NCI-H1092 treated with DMSO at 0.1 percent for 48 hours (cell line): ENCODE results near the gene HOXA11.

Experiments
- DNase-seq: peaks from one replicate; lab custom pipeline; 2025; lab: John Stamatoyannopoulos, UW

HOXA11 gene

DNA sequence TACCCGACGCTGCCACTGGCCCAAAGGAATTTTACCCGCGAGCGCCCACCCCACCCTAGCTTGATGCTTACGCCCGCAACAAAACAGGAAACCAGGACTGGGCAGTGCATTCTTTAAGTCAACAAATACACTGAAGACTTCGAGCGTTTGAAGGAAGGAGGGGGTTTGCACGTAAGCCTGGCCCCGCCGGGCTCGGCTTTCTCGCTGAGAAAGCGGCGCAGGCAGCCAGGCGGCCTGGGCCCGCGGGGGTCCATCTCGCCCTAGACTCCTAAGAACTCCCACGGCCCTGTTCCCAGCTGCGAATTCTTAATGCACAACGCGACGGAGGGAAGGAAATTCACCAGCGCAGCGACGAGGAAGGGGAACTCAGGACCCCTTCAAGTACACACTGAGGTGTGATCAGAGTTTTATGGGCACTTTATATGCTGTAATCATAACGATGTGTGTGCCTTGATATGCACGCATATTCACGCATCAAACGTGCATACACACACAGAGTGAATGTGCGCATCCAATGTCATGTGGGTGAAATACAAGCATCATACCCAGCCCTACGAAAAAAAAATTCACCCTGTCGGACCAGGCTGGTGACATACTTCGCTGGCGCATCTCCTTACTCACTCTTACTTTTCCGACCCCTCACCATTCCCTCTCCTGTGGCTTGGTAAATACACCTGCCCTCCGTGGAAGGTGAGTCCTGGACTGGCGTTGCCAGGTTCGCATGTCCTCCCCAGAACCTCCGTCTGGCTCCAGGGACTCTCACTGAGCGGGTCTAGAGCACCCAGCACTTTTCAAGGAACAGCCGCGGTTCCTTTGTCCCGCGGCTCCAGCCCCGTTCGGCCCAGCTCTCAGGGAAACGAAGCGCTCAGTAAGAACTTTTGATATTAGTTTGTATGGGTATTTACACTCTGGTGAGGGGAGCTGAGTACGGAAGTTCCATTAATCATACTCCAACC, 20.6 kb upstream of the HOXA11 start:
- DNase-seq: no peak

DNA sequence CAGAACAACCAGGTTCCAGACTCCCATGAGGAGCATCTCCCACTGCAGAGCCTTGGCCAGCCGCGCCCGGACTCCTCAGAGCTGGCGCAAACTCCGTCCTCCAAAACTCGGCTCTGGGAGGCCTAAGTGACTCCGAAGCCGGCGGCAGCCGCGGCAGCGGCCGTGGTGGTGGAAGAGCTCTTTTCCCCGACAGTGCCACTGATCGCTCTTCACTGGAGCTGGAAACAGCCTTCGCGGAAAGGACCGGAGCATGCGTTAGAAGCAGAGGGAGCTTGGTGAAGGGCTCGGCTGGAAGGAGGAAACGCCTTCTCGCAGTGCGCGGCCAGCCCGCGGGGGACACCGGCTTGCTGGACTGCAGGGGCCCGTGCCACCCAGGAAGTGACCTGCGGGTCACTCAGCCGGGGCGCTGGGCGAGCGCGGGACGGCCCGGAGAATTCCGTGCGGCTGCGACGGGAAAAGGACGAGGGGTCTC, 19.9 kb upstream of the HOXA11 start:
- DNase-seq: no peak

DNA sequence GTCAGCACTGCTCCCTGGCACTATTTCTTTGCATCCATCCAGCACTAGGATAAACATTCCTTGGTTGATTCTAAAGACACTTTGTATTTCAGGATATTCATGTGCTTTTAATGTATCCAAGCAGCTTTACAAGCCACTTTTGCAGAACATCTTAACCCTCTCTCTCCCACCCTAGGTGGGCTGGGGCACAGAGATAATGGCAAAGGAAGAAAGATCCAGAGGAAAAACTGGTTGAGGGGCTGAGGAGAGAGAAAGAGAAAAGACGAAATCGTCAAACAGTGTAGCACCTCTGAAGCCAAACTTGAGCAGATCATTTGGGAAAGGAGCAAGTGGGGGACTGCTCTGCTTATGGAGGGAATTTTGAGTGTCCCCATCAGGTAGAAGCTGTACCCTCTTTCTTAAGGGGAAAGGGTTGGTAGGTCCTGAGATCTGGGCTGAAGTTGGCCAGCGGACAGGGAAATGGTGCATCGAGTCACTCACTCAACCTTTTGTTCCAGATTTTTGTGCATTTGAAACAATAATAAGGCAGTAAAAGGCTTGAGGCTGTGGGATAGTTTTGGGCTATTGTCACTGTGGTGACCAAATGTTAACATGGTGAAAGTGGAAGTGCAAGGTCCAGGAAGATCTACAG, 19.0 kb upstream of the HOXA11 start:
- no peak for DNase-seq

DNA sequence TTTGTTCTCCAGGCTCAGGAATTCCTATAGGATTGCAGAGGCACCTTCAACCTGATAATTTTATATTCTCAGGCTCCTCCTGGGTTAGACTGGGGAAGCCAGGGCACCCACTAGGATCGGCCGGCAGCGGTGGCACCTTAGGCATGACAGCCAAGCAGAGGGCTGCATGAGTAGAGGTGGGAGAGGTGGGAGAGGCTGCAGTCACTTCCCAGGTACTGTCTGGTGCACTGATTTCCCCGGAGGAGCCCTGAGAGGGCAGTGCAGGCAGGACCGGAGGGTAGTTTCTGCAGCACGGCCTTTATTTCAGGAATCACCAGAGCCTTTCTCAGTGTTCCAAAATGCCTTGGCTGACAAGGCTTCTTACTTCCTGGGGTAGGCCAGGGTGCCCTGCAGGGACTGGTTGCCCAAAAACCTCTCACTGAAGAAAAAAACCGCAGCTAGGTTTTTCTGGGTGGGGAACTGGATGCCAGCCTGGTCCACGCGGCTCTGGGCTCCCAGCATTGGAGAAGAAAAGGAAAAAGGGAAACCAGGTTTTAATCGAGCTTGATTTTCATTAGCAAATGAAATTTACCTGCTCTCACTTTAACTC, 18.4 kb upstream of the HOXA11 start:
- DNase-seq: no peak

DNA sequence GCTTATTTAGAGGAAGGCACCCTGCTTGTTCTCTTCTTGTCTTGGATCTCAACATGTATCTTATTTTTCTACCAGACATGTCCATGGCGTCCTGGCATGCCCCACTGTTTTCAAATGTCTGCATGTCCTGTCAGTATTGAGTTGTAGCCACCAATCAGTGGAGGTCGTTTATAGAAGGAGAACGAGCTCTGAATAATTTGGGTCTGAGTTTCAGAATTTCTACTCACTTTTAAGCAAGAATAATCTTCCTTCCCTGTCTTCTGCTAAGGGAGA, 17.8 kb upstream of the HOXA11 start:
- DNase-seq: no peak

DNA sequence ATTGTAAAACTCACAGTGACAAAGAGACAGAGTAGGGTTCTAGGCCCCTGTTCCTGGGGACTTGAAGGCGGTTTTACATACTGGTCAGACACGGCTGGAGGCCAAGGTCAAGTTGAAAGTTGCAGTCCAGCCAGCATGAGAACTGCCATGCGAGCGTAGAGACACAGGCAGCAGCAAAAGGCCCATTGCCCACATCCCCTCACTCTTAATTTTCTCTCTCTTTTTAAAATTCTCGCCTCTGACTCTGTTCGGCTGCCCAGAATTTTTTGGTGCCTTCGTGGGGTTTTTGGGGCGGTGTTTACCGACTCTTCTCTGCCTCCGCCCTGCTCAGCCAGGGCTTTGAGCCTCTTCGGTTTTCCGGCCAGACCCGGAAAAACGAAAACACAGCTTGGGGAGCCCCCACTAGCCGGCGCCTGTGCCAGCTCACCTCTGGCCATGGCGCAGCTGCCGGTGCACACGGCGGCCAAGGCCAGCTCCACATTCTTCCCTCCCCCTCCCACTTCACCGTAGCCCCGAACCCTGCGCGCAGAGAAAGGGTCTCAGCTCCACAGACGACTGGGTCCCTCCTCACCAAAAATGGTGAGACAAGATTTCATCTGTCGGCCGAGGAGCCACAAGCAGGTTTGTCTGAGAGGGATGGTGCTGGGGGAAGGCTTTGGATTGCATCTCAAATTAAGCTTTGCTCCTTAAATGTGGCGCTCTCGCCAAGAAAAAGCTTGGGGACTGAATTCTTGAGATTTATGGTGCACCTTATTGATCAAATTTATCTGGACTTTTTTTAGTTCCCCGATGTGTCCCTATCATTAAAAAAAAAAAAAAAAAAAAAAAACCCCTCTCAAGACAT, 17.2 kb upstream of the HOXA11 start:
- no peak for DNase-seq

DNA sequence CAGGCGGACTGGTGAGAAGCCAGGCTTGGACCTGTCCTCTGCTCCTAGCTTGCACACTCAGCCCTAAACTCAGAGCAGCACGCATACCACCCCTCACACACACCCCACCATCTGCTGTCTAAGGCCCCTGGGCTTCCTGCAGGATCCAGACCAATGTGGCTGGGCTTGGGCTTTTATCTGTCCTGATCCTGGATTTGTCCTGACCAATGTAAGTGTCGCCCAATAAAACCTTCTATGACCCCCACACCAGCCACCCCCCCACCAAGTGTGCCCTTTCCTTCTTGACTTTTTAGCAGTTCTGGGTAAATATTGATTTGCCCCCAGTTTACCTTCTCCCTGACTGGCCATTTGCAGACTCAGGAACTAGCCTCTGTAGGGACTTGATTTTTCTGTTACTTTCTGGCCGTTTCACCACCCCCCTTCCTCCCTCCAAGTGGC, 16.6 kb upstream of the HOXA11 start:
- DNase-seq: no peak

DNA sequence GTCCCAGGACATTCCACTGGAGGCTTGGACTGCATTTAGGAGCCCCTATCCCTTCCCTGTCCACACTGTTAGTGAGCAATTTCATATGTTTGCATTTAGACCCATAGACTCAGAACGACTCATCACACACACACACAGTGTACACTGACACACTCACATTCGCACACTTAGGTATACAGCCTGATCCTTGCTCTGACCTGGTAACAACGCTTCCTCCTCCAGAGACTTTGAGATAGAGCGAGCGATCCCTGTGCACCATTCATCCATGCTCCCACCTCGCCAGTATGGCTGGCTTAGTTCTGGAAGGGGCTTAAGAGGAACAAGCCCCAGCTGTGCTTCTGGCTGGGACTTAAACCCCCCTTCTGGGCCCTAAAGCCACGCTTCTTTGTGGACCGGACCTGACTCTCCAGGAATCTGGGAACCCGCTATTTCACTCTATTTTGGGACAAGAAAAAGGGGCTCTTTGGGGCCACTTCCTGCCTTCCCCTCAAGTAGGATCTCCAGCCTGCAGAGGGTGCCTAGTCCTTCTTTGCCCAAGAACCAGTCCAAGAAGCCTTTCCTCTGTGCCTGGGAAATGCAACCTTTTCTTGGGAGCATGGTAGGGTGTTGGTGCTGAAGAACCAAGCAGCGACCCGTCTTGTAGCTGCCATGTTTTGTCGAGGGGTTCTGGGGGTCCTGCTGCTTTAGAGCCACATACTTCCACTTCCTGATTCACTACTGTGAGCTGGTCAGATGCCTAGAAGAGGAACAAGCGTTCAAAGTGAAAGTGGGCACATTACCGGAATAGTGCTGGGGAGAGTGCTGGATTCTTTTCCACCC, 15.9 kb upstream of the HOXA11 start:
- no peak for DNase-seq

DNA sequence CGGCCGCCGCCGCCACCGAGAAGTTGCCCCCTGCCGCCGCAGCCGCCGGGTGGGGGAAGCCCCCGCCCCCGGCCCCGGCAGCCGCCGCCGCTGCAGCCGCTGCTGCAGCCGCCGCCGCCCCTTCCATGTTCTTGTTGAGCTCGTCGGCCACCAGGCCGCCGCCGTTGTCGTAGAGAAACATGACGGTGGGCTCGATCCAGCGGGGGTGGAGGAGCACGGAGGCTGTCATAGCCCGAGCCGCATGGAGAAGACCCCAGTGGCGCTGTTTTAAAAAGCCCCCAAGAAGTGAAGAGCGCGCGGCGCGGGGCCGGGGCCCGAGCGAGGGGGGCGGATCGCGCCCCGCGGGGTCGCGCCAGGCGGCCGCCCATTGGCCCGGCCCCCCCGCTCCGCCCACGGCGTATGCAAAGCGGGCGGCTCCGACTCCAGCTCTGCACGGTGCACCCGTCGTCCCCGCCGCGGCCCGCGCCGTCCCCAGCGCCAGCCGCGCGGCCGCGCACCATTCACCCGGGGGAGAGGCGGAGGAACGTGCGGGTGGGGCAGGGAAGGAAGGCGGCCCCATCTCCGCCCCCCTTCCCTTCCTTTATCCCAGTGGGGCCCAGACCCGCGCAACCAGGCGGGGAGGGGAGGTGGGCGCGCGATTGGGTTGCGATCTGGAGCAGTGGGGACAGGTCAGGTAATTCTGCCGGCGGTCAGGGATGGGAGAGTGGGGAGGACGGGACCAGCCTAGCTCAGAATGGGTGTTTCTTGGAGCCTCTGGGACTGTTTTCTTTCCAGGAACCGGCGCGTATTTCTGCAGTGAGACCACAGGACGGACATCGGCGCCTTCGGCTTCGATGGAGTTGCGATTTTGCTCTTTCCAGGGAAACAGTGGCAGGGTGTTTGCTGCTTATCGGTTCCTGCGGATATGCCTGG, 15.1 kb upstream of the HOXA11 start, which contains the start of gene HOXA13:
TSS of gene HOXA13 (minus strand) at position 243 of the 912 bp plus-strand sequence. CDS start at position 229, 14 bp downstream.
- no peak for DNase-seq

DNA sequence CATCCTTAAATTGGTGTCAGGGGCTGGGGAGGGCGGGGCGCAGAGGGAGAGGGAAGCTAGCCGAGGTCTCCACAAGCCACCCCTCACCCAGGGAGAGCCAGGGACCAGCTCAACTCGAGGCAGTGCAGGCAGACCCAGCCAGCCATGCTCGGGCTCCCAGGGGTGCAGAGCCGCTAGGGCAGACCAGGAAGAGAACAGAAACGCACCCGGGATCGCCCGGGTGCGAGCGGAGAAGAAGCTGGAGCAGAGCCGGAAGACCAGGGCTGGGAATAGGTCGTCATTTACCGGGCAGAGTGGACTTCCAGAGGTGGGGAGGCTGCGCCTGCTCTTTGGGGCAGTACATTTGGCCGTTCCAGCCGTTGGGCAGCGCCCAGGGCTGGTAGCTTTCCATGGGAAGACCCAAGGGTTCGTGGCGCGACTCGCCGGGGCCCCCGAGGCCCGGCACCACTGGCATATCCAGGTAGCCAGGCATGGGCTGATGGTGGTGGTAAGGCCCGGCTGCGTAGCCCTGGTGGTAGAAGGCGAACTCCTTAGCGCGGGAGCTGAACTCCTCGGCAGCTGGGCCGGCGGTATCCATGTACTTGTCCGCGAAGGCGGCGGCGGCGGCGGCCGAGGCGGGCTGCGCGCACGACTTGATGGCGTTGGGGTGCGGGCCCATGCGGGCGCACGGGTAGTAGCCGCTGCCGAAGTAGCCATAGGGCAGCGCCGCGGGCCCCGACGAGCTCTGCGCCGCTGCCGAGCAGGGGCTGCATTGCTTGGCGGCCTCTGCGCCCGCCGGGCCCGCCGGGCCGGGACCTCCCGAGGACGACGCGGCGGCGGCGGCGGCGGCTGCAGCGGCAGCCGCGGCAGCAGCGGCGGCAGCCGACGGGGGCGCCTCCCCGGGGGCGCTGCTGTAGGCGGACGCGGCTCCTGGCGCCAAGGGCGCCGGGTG, 14.1 kb upstream of the HOXA11 start:
- DNase-seq: no peak

DNA sequence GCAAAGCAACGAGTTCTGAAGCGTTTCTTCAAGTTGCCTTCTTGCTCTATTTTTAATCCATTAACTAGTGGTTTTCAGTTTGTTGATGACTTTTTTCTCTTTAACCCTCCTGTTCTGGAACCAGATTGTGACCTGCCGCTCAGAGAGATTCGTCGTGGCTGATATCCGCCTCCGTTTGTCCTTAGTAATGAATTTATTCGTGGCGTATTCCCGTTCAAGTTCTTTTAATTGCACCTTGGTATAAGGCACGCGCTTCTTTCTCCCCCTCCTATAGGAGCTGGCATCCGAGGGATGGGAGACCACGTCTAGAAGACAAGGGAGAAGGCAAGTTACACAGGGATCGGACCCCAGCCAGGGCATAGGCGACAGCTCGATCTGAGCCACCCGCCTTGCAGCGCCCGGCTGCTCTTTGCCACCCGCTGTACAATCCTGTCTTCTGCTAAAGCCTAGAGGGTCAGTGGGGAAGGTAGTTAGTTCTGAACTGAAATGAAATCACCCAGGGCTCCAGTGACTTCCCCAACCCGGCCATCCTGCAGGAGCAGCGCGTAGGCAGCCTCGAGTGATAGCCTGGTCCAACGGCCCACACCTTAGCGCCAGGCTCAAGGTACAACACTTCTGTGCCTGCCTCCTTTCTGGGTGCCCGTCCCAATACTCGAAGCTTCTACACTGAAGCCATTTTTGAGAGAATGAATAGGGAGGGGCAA, 13.3 kb upstream of the HOXA11 start:
- DNase-seq: no peak

DNA sequence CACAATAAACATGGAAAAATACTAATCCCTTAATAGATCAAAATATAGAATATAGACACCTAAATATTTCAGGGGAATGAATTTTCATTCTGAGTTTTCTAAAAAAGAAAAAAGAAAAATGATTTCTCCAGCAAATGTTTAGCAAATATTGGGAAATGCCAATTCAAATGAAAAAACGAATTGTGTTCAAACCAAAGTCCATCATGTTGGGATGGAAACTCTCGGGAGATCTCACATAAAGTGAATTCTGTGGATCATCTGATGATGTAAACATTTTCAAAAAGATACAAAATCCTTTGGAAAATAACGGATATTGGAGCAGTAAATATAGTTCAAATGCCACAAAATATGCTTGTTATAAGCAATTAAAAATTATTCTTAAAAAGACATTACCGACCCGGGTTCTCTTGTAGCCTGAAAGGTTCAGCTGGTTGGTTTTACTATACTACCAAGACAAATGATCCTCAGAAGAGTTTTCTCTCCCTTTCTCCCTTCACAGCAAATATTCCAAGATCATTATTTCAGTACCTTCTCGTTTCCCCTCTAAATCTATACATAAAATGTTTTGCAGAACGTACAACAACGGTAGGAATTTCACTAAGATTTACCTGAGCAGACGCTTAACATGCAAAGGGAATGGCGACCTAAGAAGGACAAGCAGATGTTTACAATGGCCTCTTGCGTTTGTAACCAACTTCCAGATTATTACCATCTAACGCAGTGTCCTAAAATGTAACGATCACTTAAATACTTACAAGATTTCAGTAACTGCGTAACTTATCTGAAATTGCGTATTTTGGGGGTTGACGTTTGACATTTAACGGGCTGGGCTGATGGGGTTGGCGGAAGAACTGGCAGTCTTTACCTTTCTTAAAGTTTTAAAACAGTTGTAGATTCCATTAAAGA, 12.4 kb upstream of the HOXA11 start:
- no peak for DNase-seq

DNA sequence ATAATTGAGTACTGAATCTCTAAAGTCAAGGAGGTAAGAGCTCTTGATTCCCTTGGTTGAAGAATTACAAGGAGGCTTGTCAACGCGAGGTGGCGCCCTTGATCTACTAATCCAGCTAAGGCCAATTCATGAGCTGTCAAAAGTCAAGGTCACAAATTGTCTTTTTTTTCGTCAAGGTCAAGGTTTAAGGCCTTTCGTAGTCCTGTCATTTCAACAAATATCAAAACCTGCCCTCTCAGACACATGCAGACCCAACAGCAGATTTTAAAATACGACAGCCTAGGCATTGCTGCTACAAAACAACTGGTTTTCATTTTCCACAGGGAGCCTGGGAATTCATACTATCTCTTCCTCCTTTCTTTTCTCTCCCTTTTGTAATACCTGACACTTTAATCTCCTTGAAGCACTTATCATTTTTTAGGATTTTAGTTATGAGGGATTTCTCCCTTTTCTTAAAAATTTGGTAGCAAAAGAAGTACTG, 11.3 kb upstream of the HOXA11 start:
- DNase-seq: no peak

DNA sequence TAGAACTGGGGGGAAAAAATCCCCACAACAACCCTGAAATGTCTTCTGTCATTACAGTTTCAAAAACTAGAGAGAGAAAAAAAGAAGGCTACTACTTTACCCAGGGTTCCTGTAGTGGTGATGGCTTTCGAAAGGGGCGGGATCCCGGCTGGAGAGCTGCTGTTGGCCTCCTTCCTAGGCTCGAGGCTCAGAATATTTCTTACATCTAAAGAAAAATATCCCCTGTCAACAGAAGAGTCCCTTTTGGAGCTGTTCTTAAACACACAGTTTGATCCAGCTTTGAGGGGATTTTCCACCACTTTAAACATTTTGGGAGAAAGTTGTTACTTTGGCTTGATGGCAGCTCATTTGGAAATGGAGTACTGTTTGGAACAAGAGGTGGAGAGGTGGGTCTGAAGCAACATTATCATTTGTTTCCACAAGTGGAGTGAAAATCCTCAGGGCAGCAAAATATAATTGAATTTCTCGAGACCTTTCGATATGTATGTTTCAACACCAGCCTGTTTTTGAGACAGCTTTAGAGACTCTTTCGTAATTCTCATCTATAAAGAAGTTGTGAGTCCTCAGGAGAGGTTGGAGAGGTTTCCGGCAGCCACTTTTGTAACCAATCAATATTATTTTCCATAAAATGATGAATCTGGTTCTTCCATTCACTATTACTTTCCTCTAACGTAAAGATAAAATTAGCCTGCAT, 9.8 kb upstream of the HOXA11 start:
- no peak for DNase-seq

DNA sequence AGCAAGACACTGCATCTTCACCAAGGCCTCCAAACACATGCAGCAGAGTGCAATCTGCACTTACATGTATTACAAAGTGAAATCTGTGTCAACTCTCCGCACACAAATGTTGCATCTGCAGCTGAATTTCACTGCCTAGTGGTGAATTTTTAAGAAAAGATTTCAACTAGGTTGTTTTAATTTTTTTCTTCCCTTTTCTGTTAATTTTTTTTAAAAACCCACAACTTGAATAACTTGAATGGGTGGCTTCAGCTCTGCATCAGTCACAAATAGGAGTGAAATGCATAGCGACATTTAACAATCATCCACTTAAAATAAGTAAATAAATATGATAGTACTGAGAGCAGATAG, 8.9 kb upstream of the HOXA11 start:
- DNase-seq: no peak

DNA sequence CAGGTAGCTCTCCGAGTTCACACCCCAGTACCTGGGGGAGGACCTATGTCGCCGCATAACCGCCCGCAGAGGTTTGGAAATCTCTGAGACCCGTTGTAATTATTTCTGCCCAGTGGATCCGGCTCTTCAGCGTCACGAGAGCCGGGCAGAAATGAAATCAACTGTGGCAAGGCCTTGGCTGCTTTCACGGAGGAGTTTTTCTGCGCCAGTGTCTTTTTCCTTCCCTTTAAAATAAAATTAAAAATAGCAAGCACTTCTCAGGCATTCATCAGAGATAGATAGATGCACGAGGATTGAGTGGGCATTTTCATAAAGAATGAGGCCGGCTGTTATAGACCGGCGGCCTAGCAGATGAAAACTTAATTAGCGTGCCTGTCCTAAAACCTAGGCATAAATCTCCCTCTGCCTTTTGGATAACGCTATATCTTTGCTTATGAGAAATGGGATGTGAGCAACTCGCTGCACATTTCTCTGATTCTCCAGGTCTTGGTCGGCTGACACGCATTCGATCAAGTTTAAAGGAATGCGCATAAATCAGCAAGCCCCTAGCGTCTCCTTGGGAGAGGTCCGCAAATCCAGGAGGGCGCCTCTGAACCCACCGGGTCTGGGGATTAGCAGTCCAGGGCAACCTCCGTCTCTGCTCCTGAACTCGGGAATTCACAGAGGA, 8.4 kb upstream of the HOXA11 start:
- no peak for DNase-seq
